EL (cell line): ENCODE measurements around the gene SLC22A4.

ENCODE experiments used
- DNase-seq: peaks from one replicate; pipeline ENCODE4 v3.0.0-alpha.2; 2016

The SLC22A4 gene

DNA sequence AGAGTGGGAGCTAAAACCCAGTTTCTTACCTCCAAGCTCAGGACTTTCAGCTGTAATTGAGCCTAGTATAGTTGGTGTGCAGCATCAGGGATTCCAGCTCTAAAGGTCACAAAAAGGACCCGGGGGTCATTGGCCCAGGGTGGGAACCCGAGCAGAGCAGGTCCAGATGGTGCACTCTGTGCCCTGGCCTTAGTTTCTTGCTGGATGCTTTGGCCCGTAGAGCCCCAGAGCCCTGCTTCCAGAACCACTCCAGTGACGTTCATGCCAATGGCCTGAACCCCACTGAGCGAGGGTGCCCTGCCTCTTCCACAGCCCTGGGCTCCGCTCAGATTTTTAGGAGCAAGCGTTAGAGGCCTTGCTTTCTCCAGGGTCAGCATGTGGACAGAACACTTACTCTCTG lies 83.5 kb downstream of the SLC22A4 start:
- no peak for DNase-seq

DNA sequence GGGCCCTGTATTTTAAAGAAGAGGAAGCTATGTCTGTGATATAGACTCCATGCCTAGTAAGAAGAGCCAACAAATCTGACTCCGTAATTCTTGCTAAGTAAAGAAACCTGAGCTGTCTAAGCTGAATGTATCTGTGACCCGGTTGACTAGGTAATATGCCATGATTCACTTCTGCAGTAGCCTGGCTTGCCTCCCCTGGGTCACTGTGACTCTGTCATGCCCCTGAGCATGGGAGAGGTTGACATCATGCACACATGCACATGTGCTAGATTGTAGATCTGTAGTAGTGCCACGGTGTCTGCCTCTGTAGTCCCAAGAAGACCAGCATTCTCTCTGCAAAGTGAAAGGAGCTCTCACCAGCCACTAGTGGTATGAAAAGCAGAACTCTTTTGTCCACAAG lies 84.4 kb downstream of the SLC22A4 start:
- no peak for DNase-seq

DNA sequence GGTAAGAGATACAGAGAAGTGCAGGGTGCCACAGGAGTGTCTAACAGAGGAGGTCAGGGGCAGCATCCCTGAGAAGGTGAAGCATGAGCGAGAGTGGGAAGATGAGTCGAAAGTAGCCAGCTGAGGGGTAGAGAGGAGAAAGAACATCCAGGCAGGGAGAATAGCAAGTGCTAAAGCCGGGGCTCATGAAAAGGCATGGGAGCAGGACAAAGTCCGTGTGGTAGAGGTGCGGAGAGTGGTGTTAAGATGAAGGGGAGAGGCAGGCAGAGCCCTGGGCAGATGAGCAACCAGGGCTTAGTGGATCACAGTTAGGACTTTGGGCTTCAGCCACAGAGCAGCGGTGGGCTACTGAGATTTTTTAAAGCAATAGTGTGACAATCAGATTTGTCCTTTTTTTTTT lies 85.9 kb downstream of the SLC22A4 start:
- DNase-seq, result no peak

DNA sequence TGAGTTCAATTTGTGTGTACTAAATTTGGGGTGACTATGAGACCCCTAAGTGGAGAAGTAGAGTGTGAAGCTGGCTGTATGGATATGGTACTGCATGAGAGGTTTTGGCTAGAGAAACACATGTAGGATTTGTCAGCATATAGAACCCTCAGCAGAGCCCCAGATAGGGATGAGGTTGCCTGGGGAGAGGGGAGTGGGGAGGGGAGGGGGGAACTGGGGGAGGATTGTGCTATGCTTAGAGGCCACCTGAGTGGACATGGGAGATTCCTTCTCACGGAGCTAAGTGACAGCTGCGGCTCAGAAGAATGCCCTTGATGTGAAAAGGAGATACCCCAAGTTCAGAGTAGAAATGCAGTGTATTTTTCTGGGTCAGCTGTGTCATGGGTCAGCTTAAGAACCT lies 86.5 kb downstream of the SLC22A4 start:
- no peak for DNase-seq

DNA sequence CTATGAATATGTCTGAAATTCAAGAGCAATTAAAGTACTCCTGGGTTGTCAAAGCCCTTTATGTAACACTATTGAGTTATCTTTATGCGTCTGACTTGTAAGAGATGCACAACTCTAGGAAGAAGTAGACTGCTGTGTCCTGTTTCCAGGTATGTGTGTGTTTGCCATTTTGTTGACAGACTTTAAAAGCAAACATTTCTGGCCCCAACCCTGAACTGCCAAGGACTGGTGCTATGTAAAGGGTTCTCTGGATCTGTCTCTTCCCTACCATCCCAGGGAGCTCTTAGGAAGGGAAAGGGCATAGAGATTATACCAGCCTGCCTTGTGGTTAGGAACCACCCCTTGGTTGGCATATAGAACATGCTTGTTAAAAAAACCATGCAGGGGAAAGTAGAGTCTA lies 87.4 kb downstream of the SLC22A4 start:
- no peak for DNase-seq

DNA sequence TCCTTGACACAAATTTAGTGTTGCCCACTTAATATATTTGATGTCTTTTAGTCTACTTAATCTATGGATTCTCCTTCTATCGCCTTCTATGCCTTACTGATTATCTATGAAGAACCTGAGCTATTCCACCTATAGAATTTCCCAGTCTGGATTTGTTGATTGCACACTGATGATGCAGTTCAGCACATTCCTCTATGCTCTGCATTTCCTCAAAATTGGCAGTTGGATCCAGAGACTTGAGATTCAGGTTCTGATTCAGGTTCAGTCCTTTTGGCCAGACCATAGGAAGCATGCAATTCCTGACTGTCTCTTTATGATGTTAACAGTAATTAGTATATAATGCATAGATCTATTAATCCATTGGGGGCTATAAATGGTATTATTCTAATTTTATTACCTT lies 89.1 kb downstream of the SLC22A4 start:
- DNase-seq, result no peak

DNA sequence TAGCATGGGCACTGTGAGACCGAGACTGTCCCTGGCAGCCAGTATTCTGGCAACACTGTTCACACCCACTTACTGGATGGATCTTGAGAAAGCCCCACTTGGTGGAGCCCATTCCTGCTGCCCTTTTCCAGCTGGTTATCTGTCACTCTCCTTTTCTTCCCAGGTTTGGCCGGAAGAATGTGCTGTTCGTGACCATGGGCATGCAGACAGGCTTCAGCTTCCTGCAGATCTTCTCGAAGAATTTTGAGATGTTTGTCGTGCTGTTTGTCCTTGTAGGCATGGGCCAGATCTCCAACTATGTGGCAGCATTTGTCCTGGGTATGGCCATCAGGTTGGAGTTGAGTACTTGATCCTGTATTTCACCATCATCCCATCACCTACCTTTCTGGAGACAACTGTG lies 89.8 kb downstream of the SLC22A4 start:
- DNase-seq, result no peak

DNA sequence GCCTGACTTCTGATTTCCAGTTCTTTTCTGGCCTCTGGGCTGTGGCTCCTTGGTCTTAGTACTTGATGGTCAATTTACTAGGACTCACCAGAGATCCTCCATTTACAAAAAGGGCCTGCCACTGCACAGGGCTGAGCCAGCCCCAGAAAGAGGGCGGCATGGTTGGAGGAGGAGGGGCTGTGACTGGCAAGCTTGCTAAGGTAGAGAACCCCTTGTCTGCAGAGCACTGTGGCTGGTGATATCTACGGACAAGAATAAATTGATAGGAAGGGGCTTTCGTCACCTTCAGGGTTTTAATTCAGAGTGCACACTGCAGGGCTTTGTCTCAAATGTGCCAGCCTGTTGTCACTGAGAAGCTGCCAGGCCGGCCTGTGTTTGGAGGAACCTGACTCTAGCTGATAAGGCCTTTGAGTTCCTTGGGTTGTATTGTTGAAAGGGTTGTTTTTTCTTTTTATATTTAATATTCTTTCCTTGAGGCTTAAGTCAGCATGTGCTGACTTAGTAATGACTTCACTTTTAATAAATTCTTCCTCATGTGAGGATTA lies 90.4 kb downstream of the SLC22A4 start:
- DNase-seq, result no peak

DNA sequence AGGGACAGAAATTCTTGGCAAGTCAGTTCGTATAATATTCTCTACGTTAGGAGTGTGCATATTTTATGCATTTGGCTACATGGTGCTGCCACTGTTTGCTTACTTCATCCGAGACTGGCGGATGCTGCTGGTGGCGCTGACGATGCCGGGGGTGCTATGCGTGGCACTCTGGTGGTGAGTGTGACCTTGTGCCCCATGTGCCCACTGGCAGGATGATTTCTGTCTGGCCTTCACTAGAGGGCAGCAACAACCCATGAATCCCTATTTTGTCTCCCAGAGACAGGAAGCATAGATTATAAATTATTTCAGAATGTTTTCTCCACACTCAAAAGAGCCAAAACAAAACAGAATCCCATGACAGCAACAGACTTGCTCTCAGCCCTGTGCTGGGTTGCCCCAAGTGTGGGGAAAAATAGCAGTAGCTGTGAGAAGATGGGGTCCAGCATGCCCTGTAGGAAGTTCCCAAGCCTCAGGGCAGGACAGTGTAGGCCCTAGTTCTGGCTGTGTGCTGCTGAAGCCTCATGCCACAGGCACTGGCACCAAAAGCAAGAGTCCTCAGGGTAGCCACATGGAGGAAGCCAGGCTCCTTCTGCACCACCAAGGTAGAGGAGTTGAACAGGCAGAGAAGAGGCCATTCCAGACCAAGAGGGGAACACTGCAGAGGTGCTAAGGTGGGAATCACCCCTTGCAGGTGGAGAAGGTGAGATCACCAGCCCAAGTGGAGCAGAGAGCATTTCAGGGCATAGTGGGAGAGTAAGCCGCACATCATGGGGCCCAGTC lies 91.3 kb downstream of the SLC22A4 start:
- peak; percentile 71 for DNase-seq

DNA sequence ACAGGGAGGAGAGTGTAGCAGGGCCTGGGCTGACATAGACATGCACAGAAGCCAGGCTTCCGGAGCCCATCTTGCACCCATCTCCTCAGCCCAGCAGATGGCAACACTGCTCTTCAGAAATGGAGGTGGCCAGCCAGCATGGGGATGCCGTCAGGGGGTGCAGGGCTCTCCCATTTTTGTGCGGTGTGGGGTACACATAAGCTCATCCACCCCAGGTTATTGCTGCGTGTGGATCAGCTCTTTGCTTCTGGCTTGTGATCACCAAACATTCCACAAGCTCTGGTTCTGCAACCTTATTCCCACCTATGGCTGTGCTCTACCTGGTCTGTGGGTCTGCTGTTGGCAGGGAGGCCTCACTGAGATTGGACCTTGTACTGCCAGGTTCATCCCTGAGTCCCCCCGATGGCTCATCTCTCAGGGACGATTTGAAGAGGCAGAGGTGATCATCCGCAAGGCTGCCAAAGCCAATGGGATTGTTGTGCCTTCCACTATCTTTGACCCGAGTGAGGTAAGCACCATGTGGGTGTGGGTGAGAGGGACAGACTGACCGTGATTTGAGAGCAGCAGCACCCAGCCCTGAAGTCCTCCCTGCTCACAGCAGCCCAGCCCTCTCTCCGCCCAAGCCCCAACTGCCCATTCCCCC lies 92.6 kb downstream of the SLC22A4 start:
- DNase-seq, result peak; percentile 77

DNA sequence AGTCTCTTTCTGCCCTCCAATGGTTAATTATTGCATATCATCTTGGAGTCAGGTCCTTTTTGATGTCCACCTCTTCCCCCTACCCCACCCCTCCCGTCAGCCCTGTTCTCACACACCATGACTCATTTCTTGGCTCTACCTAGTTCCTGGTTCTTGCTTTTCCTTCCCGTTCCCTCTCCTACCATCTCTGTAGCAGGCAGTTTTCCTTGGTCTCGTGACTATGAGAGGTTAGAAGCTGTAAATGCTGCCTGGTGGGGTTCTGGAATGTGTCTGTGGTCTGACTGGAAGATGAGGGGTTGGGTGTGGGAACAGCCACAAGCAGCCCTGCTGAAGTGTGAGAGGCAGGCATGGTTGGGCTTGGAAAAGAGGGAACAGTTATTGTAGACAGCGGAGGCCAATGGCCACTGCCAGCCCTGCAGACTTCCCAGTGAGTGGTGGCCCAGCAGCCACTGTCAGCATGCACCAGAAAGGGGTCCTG lies 93.5 kb downstream of the SLC22A4 start:
- peak; percentile 99 for DNase-seq

DNA sequence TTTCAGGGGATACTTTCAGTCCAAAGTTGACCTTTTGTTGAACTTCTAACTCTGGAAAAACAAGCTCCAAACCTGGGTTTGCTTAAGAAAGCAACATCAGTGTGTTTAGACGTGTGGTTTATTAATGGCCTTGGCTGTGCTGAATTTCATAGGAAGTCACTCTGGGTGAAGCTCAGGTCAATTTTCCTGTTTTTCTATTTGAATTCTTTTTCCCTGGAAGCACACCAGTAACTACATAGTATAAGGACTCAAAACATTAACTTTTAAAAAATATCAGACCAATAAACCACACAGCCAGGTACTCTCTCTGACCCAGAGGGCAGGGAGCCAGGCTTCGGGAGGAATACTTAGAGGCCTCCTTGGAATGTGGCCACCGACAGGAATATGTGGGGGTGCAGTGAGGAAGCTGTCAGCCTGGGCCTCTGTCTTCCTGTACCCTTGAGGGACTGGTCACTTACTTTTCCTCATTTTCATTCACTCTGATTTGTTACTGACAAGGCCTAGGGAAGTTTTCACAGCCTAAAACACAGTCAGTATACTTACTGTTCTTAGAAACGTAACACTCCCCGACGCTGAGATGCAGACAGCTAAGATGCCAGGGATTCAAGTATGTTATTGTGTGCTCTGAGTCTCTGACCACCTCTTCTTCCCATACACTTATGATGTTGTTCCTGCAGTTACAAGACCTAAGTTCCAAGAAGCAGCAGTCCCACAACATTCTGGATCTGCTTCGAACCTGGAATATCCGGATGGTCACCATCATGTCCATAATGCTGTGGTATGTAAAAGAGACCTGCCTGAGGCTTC lies 94.3 kb downstream of the SLC22A4 start:
- peak; percentile 60 for DNase-seq

DNA sequence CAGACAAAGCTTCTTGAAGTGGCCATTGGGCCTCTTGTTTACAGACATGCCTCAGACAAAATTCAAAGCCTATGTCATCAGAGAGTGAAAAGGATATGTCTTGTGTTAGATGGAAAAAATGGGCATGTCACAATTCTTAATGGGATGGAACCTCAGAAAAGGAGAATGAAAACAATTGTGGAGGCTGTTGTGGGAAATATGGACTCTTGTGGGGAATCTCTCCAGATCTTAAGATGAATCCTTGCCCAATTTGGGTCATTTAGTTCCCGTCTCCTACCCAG lies 94.8 kb downstream of the SLC22A4 start:
- DNase-seq, result no peak

DNA sequence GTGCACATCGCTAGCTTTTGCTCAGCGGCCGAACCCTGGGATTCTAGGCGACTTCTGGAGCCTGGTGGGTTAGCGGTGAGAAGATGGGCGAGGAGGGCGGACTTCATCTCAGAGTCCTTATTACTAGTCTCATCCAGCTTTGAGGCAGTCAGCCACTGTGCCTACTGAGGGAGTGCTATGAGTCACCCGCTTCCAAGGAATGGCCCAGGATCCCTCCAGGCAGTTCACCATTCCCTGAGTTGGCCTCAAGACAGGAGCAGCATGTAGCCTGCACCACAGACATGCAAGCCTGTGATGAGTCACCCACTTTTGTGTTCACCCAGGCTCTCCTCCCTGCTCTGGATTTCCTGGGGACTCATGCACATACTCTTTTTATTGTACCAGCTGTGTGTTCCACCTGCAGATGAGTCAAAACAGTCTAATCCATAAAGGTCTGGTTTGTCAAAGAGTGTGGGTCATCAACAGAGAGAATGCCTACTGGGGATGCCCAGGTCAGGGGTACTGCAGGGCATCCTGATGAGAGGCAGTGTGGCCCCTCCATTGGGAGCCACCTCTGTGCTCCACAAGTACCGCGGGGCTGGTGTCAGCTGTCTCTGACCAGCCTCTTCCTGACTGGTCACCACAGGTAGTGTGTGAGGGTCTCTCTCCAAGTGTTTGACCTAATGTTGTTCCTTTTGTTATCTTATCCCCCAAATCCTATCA lies 95.5 kb downstream of the SLC22A4 start:
- peak; percentile 100 for DNase-seq

DNA sequence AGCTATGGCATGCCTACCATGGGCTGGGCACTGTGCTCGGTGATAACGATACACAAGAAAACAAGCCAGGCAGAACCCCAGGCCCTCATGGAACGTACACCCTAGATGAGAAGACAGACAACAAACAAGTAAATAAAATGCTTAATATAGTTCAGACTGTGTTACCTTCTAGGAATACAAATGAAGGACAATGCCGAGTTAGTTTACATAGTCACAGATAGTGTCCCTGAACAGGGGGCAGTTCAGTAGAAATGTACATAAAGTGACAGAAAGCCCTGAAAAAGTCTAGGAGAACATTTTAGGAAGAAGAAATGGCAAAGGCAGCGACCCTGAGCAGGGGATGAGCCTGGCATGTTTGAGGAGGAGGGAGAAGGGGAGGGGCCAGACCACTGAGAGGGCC lies 97.1 kb downstream of the SLC22A4 start:
- no peak for DNase-seq

DNA sequence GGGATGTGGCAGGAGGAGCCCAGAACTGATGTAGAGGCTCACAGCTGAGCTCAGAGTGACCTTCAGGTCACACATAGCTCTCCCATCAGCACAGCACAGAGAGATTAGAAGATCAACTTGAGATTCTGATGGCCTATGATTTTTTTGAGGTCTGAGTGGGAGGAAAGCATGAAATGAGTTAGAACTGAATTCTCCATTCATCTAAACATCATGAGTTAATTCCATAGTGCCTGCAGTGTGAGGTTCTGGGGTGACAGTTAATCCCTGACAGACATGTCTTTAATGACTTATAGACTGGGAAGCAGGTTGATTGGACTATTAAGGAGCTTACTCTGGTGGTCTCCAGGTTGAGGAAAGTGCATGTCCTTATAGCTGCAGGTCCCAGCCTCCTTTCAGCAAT lies 97.7 kb downstream of the SLC22A4 start:
- no peak for DNase-seq

DNA sequence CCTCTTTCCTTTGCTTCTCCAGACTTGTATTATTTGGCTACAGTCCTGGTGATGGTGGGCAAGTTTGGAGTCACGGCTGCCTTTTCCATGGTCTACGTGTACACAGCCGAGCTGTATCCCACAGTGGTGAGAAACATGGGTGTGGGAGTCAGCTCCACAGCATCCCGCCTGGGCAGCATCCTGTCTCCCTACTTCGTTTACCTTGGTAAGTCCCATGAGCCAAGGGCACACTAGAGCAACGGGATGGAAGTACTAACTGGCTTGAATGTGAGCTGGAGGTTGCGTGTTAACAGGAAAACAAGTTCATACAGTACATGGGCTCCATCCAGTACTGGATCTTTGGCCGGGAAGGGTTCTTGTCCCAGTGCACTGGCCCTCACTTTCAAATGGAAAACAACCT lies 98.2 kb downstream of the SLC22A4 start:
- DNase-seq, result no peak

DNA sequence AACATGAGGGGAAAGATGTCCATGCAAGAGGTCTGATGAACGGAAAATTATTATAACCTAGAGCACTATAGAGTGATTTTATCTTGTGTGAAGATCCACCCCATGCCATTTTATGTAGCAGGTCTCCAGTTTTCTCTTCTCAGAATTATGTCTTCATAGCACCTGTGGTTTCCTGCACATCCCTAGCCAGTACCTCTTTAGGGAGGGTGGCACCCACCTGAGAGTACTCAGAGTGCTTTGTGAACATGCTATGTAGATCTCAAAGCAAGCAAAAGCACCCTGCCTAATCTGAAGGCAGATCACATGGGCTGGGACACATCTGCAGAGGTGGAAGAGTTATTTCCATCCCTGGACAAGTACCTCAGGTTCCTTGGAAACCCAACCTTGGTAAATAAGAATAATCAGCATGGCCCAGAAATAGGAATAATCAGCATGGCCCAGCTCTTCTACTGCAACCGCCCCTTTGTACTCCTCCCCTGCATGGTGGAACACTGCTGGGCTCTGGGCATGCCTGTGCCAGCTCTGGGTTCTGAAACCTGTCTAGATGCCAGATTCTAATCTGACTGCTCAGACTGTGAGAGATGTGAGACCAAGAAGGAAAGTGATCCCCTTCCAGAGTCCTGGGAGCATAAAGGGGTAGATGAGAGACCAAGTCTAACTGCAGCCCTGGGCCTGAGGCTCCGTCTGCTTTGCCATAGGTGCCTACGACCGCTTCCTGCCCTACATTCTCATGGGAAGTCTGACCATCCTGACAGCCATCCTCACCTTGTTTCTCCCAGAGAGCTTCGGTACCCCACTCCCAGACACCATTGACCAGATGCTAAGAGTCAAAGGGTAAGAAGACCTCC lies 99.0 kb downstream of the SLC22A4 start:
- DNase-seq, result no peak
